D721Med (cell line): Measurements from ENCODE around the gene XRCC3.
A peak's percentile ranks its signal among the peaks of the same experiment; 100 is the strongest.

Experiments
- DNase-seq: peaks from one replicate; pipeline ENCODE4 v3.0.0; 2011; ENCODE audit warnings: low spot score; ENCODE audit not compliant: insufficient read length
- FAIRE-seq: peaks from 2 replicates; lab custom pipeline; 2011; peaks lifted over from hg19 to GRCh38; lab: Jason Lieb, UNC
- TF ChIP-seq, protein P1 (sequence below): IDR thresholded peaks from 2 replicates; pipeline ENCODE4 v1.5.1; 2012; ENCODE audit warnings: mild to moderate bottlenecking, control low read depth; ENCODE audit not compliant: insufficient read depth; ENCODE audit errors: missing control alignments

Gene XRCC3

DNA sequence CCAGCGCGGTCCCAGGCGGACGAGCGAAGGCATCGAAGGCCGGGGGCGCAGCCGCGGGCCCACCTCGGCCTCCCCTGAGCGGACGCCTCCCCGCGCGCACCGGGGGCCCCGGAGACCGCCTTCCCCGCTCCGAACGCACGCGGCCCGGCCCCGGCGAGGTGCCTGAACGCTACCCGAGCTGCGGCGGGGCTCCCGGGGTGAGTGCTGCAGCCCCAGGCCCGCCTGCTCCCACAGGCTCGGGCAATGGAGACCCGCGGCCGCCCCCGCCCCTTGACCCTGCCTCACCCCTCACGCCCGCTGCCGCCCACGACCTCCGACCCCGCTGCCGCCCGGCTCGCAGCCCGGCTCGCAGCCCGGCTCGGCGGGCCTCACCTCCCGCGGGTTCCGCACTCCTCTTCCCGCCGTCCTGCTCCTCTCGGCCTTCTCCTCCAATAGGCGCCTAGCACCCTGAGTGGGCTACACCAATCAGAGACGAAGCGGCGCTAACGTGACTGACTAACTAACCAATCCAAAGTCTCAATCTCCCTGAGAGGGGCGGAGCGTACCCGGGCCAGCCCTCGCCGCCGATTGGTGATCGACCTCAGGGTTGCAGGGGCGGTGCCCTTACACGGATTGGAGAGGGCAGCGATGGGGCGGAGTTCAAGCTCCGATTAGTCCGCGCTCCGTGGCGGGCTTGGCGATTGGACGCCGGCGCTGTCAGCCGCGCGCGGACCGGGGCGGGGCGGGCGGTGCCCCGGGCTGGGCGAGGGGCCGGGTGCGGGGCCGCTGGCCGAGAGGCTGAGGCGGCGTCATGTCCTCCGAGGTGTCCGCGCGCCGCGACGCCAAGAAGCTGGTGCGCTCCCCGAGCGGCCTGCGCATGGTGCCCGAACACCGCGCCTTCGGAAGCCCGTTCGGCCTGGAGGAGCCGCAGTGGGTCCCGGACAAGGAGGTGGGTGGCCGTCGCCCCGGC is at the start of gene XRCC3, which contains the start of gene ZFYVE21:
Gene XRCC3 (minus strand): TSS at position 400 of the 949 bp plus-strand sequence. CDS start 4,364 bp downstream, outside the sequence.
Gene ZFYVE21 (plus strand): TSS at position 759 of the 949 bp plus-strand sequence. CDS start 32 bp downstream, at position 791.
- DNase-seq (peak; percentile 99), FAIRE-seq (no peak)
- TF ChIP-seq, protein P1, sequence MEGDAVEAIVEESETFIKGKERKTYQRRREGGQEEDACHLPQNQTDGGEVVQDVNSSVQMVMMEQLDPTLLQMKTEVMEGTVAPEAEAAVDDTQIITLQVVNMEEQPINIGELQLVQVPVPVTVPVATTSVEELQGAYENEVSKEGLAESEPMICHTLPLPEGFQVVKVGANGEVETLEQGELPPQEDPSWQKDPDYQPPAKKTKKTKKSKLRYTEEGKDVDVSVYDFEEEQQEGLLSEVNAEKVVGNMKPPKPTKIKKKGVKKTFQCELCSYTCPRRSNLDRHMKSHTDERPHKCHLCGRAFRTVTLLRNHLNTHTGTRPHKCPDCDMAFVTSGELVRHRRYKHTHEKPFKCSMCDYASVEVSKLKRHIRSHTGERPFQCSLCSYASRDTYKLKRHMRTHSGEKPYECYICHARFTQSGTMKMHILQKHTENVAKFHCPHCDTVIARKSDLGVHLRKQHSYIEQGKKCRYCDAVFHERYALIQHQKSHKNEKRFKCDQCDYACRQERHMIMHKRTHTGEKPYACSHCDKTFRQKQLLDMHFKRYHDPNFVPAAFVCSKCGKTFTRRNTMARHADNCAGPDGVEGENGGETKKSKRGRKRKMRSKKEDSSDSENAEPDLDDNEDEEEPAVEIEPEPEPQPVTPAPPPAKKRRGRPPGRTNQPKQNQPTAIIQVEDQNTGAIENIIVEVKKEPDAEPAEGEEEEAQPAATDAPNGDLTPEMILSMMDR, result no peak

DNA sequence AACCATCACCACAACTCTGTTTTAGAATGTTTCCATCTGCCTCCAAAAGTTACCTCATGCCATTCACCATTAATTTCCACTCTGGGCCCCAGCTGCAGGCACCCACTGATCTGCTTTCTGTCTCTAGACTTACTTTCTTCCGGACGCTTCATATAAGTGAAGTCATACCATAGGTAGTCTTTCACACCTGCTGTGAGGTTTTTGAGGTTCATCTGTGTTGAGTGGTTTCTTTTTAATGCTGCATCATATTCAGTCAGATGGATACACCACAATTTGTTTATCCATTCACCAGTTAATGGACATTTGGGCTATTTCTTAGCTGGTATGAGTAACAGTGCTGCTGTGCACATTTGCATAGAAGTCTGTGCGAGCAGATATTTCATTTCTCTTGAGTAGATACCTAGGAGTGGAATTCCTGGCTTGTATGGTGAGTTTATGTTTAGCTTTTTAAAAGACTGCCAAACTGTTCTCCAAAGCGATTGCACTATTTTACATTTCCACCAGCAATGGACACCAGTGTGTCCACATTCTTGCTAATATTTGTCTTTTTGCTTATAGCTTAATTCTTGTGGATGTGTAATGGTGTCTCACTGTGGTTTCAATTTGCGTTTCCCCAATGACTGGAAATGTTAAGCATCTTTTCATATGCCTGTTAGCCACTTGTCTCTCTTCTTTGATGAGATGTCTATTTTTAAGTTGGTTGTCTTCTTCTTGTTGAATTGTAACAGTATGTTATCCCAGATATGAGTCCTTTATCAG is 48.7 kb upstream of the XRCC3 start:
- no peak for FAIRE-seq
- TF ChIP-seq, protein P1, result no peak
- DNase-seq, result no peak

DNA sequence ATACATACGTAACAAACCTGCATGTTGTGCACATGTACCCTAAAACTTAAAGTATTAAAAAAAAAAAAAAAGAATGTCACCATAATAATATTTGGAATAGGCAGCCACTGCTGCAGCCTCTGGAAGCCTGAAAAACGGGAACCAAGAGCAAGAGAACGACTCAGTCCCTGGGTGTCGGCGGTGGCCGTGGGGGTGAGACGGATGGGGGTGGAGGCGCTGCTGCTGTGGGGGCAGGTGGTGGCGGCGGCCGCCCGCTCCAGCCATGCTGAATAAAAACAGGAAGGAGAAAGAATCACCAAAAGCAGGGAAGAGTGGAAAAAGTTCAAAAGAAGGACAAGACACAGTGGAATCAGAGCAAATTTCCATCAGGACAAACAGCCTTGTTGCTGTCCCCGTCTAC is 47.3 kb upstream of the XRCC3 start:
- no peak for FAIRE-seq
- DNase-seq, result no peak
- TF ChIP-seq, protein P1, result no peak

DNA sequence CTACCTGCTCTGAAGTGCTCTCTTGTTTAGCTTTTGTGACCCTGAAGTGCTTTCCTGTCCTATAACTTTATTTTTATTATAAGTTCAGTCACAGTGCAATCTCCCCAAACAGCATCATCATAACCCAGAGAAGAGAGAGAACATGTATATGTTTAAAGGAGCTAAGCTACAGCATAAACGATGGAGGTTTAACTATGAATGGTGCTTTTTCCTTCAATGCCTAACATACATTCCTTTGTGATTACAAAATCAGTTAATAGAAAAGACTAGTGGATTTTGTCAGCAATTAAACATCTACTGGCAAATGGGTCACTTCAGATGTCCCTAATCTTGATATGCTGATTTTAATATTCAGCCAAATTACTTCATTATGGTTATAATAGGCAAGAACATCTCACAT is 46.8 kb upstream of the XRCC3 start:
- TF ChIP-seq, protein P1, result no peak

DNA sequence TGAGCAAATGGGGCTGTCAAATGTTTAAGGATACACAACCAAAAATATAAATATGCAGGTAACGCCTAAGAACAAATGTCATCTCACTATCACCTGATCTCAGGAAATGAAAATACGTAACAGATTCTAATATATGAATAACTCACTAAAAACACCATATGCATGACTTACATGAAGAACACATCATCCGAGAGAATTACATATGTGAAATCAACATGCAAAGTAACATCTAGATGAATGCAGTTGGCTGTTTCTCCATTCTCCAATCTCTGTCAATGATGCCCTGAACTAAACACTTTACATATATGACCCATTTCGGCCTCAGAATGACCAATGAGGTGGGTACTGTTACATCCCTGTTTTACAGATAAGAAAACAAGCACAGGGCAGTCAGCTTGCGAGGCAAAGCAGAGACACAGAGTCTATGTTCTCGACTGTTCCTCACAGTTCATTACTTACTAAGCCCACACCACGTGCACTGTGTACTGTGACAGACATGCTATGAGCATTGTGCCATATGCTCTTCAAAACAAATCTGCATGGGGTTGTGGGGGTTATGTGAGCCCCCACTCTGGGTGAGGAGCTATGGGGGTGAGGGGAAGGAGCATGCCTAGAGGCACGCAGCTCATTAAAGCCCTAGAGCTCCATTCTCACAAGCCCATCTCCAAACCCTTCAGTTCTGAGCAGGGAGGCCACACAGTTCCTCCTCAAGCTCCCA is 43.0 kb upstream of the XRCC3 start:
- FAIRE-seq (no peak), DNase-seq (no peak)
- TF ChIP-seq, protein P1, result no peak

More for the DNA sequence above, 46.8 kb upstream of the XRCC3 start:
- DNase-seq (no peak), FAIRE-seq (no peak)

DNA sequence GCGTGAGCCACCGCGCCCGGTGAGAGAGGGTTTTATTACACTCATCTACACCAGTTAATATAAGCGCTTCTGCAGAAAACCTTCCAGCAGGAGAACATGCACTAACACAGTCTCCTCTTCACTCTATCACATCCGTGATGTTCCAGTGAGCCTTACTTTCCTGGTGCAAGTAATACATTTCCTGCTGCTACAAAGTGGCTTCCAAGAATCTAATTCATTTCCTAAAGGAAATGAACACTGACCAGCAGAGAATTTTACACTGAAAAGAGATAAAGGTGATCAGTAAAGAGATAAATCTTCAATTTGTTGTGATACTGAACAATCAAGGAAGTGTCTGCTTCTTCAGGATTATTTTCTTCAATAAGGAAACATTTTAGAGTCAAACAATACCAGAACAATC is 39.8 kb upstream of the XRCC3 start:
- DNase-seq, result no peak
- no peak for FAIRE-seq
- TF ChIP-seq, protein P1, result no peak
